ENCODE results near the gene IGLL5.

DNA sequence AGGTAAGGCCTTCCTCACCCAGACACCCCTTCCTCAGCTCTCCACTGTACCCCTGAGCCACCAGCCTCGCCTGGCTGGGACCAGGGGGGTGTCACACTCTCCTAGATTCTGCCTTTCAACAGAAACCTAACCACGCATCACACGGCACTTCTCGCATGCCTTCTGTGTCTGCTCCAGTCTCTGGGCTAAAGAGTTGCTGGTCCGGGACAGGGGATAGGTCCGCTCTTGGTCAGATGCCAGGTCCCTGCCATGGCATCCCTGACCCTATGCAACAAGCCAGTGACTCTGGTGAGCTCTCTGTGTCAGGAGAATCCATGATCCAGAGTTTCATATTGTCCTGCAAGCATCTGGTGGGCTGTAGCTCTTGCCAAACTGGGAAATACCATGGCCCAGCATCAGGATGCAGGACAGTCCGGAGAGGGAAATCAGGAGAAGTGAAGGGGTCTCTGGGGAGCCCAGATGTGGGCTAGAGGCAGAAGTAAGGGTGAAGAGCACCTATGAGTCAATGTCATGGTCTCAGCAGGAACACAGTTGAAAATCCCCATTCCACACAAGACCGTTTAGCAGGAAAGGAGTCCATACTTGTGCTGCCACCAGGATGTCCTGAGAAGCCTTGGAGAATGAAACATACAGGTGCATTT, 14.1 kb downstream of the IGLL5 start:
- TF ChIP-seq CTCF (IDR thresholded peaks at IDR 0.05; ENCODE audit: low read depth, low read length): no peak
- no peak for TF ChIP-seq POLR2A (IDR thresholded peaks at IDR 0.05; ENCODE audit: extremely low read depth, insufficient read length)
- no peak for TF ChIP-seq MAX (IDR thresholded peaks at IDR 0.05; ENCODE audit: low read depth, low read length)
